ENCODE results near the gene ARMC2. TPM values are rescaled to one million over a fixed set of nuclear protein-coding genes. Genes with fewer than 3 reads are reported as not detected.
A peak's percentile ranks its signal among the peaks of the same experiment; 100 is the strongest.

ARMC2 gene
- total RNA-seq, 2 donors from 2014 or later: 0.66 to 1.6 TPM

GRCh38 chr6:108966251-108966650 is 118.0 kb downstream of the ARMC2 start:
- no peak overlapping the region for H3K4me3 ChIP-seq
- 77 to 91% methylated on average over 5 of the region's 5 CpGs for WGBS, 2 donors
- intact Hi-C loops (cut with DNase I): no loop called here
- H3K27ac ChIP-seq: no peak overlapping the region
- DNase-seq: no peak
- TF ChIP-seq, protein P1, sequence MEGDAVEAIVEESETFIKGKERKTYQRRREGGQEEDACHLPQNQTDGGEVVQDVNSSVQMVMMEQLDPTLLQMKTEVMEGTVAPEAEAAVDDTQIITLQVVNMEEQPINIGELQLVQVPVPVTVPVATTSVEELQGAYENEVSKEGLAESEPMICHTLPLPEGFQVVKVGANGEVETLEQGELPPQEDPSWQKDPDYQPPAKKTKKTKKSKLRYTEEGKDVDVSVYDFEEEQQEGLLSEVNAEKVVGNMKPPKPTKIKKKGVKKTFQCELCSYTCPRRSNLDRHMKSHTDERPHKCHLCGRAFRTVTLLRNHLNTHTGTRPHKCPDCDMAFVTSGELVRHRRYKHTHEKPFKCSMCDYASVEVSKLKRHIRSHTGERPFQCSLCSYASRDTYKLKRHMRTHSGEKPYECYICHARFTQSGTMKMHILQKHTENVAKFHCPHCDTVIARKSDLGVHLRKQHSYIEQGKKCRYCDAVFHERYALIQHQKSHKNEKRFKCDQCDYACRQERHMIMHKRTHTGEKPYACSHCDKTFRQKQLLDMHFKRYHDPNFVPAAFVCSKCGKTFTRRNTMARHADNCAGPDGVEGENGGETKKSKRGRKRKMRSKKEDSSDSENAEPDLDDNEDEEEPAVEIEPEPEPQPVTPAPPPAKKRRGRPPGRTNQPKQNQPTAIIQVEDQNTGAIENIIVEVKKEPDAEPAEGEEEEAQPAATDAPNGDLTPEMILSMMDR (IDR thresholded peaks at IDR 0.05): no peak
- TF ChIP-seq POLR2A (IDR thresholded peaks at IDR 0.05): no peak
- peaks cover 7% of the 10 kb centered on the region for H3K4me1 ChIP-seq
- H3K27me3 ChIP-seq: no peaks in the 10 kb centered on the region
- H3K36me3 ChIP-seq (replicated peaks in 1 of 2; ENCODE audit: insufficient read depth in 1 of 2, low read depth in 2 of 2): no peaks in the 10 kb centered on the region
- ATAC-seq: no peak
- H3K9me3 ChIP-seq: no peaks in the 10 kb centered on the region

- 75 to 77% methylated on average over 12 of the region's 12 CpGs for WGBS, 2 donors
- H3K27ac ChIP-seq: no peak overlapping the region
- H3K36me3 ChIP-seq (replicated peaks in 1 of 2; ENCODE audit: insufficient read depth in 1 of 2, low read depth in 2 of 2): no peaks in the 10 kb centered on the region
- no peak overlapping the region for H3K4me3 ChIP-seq
- ATAC-seq: no peak
- peaks cover 15% of the 10 kb centered on the region for H3K4me1 ChIP-seq
- H3K9me3 ChIP-seq: no peaks in the 10 kb centered on the region
- TF ChIP-seq, protein P1 (IDR thresholded peaks at IDR 0.05): no peak
- no peak for TF ChIP-seq POLR2A (IDR thresholded peaks at IDR 0.05)
- intact Hi-C loops (cut with DNase I): no loop called here
- peak in 1 of 4 donors; percentile 56 for DNase-seq
- H3K27me3 ChIP-seq: no peaks in the 10 kb centered on the region
Measured at GRCh38 chr6:108966855-108967755, 118.9 kb downstream of the ARMC2 start.

- WGBS, 2 donors: 81 to 85% methylated on average over 14 of the region's 14 CpGs
- no peak for ATAC-seq
- no peaks in the 10 kb centered on the region for H3K9me3 ChIP-seq
Measured at GRCh38 chr6:108968325-108969316, 120.4 kb downstream of the ARMC2 start.

DNA sequence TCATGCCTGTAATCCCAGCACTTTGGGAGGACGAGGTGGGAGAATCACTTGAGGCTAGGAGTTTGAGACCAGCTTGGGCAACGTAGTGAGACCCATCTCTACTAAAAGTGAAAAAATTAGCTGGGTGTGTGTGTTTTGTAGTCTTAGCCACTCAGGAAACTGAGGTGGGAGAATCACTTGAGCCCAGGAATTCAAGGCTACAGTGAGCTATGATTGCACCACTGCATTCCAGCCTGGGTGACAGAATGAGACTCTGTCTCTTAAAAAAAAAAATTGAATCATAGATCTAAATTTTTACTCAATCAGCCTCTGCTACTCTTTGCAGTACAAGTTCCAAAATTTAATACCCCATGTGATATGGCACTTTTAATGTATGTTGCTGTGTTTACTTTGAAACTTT is 121.6 kb downstream of the ARMC2 start:
- no peaks in the 10 kb centered on the region for H3K36me3 ChIP-seq (replicated peaks in 1 of 2; ENCODE audit: insufficient read depth in 1 of 2, low read depth in 2 of 2)
- no peak overlapping the region for H3K27ac ChIP-seq
- no peaks in the 10 kb centered on the region for H3K9me3 ChIP-seq
- intact Hi-C loops (cut with DNase I): no loop called here
- WGBS, 2 donors: 84 to 88% methylated on average over 2 of the region's 2 CpGs
- DNase-seq (no peak), ATAC-seq (no peak)
- no peaks in the 10 kb centered on the region for H3K27me3 ChIP-seq
- TF ChIP-seq POLR2A (IDR thresholded peaks at IDR 0.05): no peak
- TF ChIP-seq, protein P1 (IDR thresholded peaks at IDR 0.05): no peak
- H3K4me3 ChIP-seq: no peak overlapping the region
- H3K4me1 ChIP-seq: peaks cover 24% of the 10 kb centered on the region

More at GRCh38 chr6:108968325-108969316, 120.4 kb downstream of the ARMC2 start:
- Histone ChIP-seq H3K4me1 (peaks cover 24% of the 10 kb centered on the region), H3K27ac (no peak overlapping the region), H3K36me3 (replicated peaks in 1 of 2; ENCODE audit: insufficient read depth in 1 of 2, low read depth in 2 of 2) (no peaks in the 10 kb centered on the region), H3K27me3 (no peaks in the 10 kb centered on the region), H3K4me3 (no peak overlapping the region)
- intact Hi-C loops (cut with DNase I): no loop called here
- DNase-seq: no peak
- TF ChIP-seq POLR2A (IDR thresholded peaks at IDR 0.05): no peak
- TF ChIP-seq, protein P1 (IDR thresholded peaks at IDR 0.05): no peak
